GM10248 (cell line): ENCODE results near the gene SELENOK.
A peak's percentile ranks its signal among the peaks of the same experiment; 100 is the strongest.

Source experiments
- CTCF ChIA-PET: fragments of 300-600 bp; sonication (Branson Sonifier 250); formaldehyde crosslinking; extraction: SDS; loops from one replicate; lab custom pipeline; 2021; ENCODE audit warnings: antibody characterized with exemption; lab: Yijun Ruan, JAX
- POLR2A ChIA-PET: fragments of 350-650 bp; sonication (Branson Sonifier 250); formaldehyde crosslinking; extraction: SDS; loops from one replicate; lab custom pipeline; 2020; ENCODE audit warnings: antibody characterized with exemption; lab: Yijun Ruan, JAX
- DNase-seq: peaks from one replicate; pipeline ENCODE4 v3.0.0; 2012; ENCODE audit errors: extremely low spot score
- TF ChIP-seq, protein P1 (sequence below): IDR thresholded peaks from 2 replicates; pipeline ENCODE4 v1.5.1; 2012; ENCODE audit warnings: mild to moderate bottlenecking, low read depth; ENCODE audit errors: extremely low read depth, missing control alignments, control extremely low read depth

The SELENOK gene

GRCh38 chr3:53887446-53887845 lies 4.2 kb downstream of the SELENOK start:
- POLR2A ChIA-PET = no interaction called here
- CTCF ChIA-PET = interaction anchor here (1.3 kb wide), 1 partner anchor 13 kb away, joined by 3 read pairs; no protein-coding TSS in a partner anchor

DNA sequence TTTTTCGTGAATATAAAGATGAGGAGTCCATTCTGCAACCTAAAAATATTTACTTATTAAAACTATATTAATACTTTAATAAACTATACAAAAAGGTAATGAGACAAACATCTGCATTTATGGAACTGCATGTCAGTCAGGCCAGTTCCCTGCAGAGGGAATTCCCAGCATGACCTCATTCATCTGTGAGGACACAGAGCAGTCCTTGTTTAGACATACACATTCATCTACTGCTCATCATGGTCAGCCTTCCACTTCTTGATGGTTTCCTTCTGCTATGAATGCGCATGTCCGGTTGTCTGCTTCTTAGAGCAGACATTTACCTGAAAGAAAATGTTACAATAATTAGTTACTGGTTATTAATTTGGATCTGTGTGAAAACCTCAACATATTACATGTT lies 6.4 kb downstream of the SELENOK start:
- TF ChIP-seq, protein P1, sequence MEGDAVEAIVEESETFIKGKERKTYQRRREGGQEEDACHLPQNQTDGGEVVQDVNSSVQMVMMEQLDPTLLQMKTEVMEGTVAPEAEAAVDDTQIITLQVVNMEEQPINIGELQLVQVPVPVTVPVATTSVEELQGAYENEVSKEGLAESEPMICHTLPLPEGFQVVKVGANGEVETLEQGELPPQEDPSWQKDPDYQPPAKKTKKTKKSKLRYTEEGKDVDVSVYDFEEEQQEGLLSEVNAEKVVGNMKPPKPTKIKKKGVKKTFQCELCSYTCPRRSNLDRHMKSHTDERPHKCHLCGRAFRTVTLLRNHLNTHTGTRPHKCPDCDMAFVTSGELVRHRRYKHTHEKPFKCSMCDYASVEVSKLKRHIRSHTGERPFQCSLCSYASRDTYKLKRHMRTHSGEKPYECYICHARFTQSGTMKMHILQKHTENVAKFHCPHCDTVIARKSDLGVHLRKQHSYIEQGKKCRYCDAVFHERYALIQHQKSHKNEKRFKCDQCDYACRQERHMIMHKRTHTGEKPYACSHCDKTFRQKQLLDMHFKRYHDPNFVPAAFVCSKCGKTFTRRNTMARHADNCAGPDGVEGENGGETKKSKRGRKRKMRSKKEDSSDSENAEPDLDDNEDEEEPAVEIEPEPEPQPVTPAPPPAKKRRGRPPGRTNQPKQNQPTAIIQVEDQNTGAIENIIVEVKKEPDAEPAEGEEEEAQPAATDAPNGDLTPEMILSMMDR = no peak
- ChIA-PET POLR2A (no interaction called here), CTCF (no interaction called here)
- no peak for DNase-seq

More at GRCh38 chr3:53887446-53887845, 4.2 kb downstream of the SELENOK start:
- DNase-seq = no peak
- TF ChIP-seq, protein P1 = no peak

DNA sequence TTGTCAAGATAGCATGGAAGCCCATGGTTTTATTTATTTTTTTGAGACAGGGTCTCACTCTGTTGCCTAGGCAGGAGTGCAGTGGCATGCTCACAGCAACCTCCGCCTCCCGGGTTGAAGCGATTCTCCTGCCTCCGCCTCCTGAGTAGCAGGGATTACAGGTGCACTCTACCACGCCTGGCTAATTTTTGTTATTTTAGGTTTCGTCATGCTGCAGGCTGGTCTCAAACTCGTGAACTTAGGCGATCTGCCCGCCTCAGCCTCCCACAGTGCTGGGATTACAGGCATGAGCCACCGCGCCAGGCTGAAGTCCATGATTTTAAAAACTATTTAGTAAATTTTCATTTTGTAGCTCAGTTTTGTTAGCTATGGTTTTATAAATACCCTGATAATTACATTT lies 7.0 kb downstream of the SELENOK start:
- no peak for DNase-seq
- CTCF ChIA-PET = interaction anchor here (1.5 kb wide), 1 partner anchor 15 kb away, joined by 3 read pairs; no protein-coding TSS in a partner anchor
- TF ChIP-seq, protein P1 = no peak
- POLR2A ChIA-PET = no interaction called here

DNA sequence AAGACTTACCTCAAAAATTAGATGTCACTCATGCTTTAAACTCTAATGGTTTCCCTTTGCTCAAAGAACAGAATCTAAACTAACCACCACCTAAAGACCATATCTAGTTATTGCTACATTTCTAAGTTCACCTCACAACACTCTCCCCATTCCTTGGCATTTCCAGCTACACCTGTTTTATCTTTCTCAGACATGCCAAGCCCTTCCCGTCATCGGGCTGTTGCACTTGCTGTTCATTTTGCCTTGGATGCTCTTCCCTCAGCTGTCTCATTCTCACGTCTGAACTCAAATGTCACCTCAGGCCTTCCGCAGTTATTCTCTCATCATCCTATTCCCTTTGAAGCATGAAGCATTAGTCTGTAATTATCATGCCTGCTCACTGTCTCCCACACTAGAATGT lies 8.7 kb downstream of the SELENOK start:
- ChIA-PET POLR2A (no interaction called here), CTCF (no interaction called here)
- TF ChIP-seq, protein P1 = no peak
- DNase-seq = no peak

DNA sequence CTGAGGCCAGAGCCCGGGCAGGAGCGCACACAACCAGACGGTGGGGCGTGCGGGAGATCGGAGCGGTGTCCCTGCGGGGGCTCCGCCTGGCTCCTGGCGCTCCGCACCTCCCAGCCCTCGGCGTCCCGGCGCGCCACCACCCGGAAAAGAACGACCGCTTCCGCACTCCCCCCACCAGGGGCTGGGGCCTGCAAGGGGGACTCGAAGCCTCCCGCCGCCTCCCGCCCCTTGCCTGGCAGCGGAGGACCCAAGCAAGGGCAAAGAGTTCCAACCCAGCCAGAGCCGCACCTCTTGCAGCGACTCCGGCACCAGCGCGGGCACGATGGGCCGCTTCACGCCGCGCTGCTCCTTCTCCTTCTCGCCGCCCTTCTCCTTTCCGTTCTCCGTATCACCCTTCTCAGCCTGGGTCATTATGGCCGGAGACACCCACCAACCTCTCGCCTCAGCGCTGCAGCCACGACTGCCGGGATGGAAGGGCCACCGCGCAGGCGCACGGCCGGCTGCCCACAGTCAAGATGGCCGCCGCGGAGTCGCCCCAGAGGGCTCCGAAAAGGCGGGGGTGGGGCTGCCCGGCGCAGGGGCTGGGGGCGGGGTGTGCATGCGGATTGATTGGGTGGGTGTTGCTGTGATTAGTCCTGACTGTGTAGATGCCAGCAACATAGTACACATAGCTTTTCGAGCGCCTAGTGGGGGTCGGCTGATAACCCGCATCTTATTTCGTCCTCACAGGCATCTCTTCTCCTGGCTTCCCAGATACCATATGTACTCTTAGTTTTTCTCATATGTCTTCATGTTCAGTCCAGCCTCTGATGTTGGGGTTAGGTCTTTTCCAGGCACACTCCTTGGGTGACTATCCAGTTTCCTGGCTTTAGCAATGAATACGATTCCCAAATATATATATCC lies 9.7 kb downstream of the SELENOK start, which contains the start of gene ACTR8:
Gene ACTR8, minus strand, starts transcription at position 462 of the 903 bp plus-strand sequence. Its CDS starts 51 bp downstream, at position 411.
- ChIA-PET POLR2A (interaction anchor here (1.2 kb wide), 1 partner anchor 10 kb away, joined by 4 read pairs; no protein-coding TSS in a partner anchor), CTCF (no interaction called here)
- TF ChIP-seq, protein P1 = no peak
- DNase-seq = peak; percentile 94
